Posterior vena cava (tissue), 2 donors: ENCODE results near the gene SLC2A9. TPM values are rescaled to one million over a fixed set of nuclear protein-coding genes. Genes with fewer than 3 reads are reported as not detected.

Source experiments
- DNase-seq: peaks from one replicate; pipeline ENCODE4 v3.0.0-alpha.2; 2020; ENCODE audit warnings: low spot score
- intact Hi-C, 2 donors: fragments of 100-400 bp; cut with DNase I; formaldehyde crosslinking; loops; one replicate each; pipeline versions ENCODE4 v1.14.1 to v1.14.2; 2022 to 2023
- total RNA-seq, 2 donors: library from RNA; stranded (reverse); fragmentation: NEBNext Ultra II Directional; extraction: Animal tissue kit (Norgen Biotek cat#: 25700); gene quantifications; one replicate each; pipeline ENCODE4 v1.2.1, GENCODE V29; 2021
- donor health status: DM: yes; HTN: yes; CAD: no.
- donor health status: DM: yes; HTN: yes; CAD: no.

SLC2A9 gene
- total RNA-seq, 2 donors from 2014 or later: 8.4 to 10.3 TPM

GRCh38 chr4:10024303-10024702, 3.0 kb upstream of the SLC2A9 start:
- DNase-seq: no peak
- intact Hi-C loops: no loop called here

GRCh38 chr4:10023806-10024205, 2.5 kb upstream of the SLC2A9 start:
- intact Hi-C loops: no loop called here
- no peak for DNase-seq

DNA sequence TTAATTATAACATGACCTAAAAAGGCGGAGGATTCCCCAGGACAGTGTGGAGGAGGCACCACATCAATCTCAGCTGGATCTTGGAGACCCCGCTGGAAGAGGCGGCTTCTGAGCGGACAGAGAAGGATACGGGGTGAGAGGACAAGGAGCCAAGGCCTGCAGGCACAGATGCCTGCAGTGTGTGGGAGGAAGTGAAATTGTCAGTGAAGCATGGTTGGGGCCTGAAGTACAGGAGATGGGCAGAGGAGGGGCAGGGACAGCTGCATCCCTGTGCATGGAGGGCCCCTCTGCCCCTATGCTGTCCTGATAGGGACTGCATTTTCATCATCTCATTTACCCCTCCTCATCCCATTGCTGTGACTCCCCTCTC, 1.7 kb upstream of the SLC2A9 start:
- intact Hi-C loops: no loop called here

DNA sequence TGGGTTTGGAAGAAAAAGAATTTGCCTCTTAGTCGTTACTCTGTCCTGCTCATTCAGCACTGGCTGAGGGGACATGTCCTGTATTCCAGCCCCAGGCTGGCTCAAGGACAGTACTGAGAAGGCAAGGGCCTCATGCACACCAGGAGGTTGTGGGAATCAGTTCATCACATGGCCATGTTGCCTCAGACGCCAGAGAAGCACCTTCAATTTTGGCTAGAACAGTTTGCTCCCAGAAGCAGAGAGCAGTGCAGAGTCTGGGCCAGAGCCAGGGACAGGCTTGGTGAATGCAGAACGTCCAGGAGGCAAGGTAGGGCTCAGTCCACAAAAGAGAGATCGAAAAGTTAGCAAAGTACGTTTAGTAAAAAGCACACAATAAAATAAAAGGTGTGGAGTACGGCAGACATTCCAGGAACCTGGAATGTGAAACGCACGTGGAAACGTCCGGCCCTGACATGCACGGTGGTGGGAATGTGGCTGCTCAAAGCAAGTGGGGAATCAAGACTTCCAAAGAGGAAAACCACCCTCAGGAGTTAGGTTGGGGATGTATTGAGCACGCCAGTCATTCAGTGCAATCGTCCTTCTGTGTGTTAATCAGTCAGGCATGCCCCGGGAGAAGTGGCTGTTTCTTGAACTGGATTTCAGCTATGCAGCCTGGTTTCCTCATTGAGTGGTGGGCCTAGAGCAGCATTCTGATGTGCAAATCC, 1.2 kb upstream of the SLC2A9 start:
- DNase-seq: no peak
- intact Hi-C loops: no loop called here

More for the DNA sequence above, 1.7 kb upstream of the SLC2A9 start:
- DNase-seq: no peak

DNA sequence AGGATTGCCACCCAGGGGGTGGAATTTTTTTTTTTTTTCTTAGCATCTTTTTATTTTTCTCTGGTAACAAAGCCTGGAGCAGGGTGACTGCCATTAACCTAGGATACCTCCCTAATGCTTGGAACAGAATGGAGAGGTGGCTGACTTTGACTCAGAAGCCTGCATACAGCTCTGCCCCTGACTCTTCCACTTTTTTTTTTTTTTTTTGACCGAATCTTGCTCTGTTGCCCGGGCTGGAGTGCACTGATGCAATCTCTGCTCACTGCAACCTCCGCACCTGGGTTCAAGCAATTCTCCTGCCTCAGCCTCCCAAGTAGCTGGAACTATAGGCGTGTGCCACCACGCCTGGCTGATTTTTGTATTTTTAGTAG, 341 bp upstream of the SLC2A9 start:
- DNase-seq: no peak
- intact Hi-C loops: no loop called here

- intact Hi-C loops: no loop called here
- DNase-seq: no peak
These were observed 1.2 kb downstream of the SLC2A9 start for GRCh38 chr4:10020106-10020505.

GRCh38 chr4:10019521-10020051, 1.7 kb downstream of the SLC2A9 start:
- DNase-seq: no peak
- intact Hi-C loops: loop anchor here (2.0 to 10.0 kb wide), 3 partner anchors 255 to 325 kb away; no protein-coding TSS in a partner anchor

DNA sequence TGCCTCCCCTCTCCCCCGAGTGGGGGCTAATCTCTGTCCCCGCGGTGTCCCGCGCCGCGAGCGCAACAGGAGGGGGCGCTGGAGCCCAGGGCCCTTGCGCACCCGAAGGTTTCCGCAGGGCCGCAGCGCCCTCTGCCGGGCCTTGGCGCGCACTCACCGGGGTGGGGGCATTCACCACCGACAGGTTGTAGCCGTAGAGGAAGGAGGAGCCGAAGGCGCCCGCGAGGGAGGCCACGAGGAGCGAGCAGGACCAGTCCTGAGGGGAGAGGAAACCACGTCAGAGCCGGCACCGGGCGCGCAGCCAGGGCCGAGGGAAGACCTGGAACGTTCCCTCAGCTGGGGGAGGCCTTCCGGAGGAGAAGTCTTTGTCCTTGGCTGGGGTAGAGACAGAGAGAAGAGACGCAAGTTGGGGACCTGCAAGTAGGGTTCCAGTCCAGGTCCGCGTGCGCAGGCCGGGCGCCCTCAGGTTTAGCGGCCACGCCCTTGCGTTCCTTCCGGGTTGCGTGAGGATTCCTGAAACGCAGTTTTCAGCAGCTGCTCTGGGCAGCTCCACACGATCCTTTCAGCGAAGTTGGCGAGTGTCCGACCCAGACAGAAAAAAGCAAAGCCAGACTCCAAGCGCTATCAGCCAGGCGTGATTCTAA, 2.4 kb downstream of the SLC2A9 start:
- peak; percentile 99 for DNase-seq
- intact Hi-C loops: loop anchor here (2.0 to 10.0 kb wide), 3 partner anchors 254 to 324 kb away; no protein-coding TSS in a partner anchor

GRCh38 chr4:10017037-10017893, 4.0 kb downstream of the SLC2A9 start:
- intact Hi-C loops: loop anchor here in 1 of 2 donors (10.0 kb wide), 2 partner anchors 252 to 322 kb away; no protein-coding TSS in a partner anchor
- no peak for DNase-seq

DNA sequence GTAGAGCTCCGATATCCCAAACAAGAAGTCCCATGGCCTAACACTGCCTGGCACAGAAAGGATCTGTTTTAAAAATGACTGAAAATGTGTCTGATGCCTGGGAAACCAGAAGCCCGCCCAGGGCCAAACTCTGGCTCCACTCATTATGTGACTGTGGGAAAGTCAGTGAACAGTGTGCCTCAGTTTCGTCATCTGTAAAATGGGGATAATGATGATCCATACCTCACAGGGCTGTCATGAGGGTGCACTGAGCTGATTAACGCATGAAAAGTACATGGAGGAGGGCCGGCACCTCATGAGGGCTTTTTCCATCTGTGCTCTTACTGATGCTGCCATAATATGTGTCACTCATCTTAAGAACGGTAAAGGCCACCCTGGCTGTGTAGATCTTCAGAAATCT, 5.1 kb downstream of the SLC2A9 start:
- intact Hi-C loops: loop anchor here in 1 of 2 donors (10.0 kb wide), 2 partner anchors 251 to 321 kb away; no protein-coding TSS in a partner anchor
- DNase-seq: no peak

GRCh38 chr4:10015140-10015753, 6.0 kb downstream of the SLC2A9 start:
- DNase-seq: no peak
- intact Hi-C loops: loop anchor here (2.0 to 10.0 kb wide), 3 partner anchors 68 to 320 kb away; no protein-coding TSS in a partner anchor

- intact Hi-C loops: loop anchor here (2.0 to 10.0 kb wide), 3 partner anchors 67 to 319 kb away; no protein-coding TSS in a partner anchor
These were observed 7.6 kb downstream of the SLC2A9 start for GRCh38 chr4:10013722-10014121.

GRCh38 chr4:10011885-10012284, 9.4 kb downstream of the SLC2A9 start:
- no peak for DNase-seq
- intact Hi-C loops: loop anchor here in 1 of 2 donors (10.0 kb wide), 2 partner anchors 247 to 317 kb away; no protein-coding TSS in a partner anchor

More at GRCh38 chr4:10013722-10014121, 7.6 kb downstream of the SLC2A9 start:
- no peak for DNase-seq

DNA sequence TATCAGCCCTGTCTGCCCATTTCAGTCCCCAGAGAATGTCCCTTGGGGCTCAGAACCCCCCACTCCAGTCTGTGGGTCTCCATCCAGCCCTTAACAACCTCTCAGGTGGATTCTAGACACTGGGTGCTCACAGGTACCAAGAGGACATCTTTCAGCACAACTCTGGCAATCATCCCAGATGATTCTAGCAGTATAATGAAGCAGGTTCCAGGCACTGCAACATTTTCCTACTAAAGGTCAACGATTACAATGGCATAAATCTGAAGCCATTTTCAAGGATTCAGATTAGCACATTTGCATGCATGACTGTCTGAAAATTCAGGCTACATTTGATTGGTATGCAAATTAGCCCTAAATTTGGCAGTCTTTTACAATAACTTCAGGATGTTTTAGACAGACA, 10.0 kb downstream of the SLC2A9 start:
- DNase-seq: no peak
- intact Hi-C loops: loop anchor here in 1 of 2 donors (10.0 kb wide), 2 partner anchors 246 to 316 kb away; no protein-coding TSS in a partner anchor

GRCh38 chr4:10009861-10010500, 11.3 kb downstream of the SLC2A9 start:
- intact Hi-C loops: loop anchor here in 1 of 2 donors (10.0 kb wide), 2 partner anchors 245 to 315 kb away; no protein-coding TSS in a partner anchor
- no peak for DNase-seq

GRCh38 chr4:10008609-10009005, 12.7 kb downstream of the SLC2A9 start:
- no peak for DNase-seq
- intact Hi-C loops: no loop called here

GRCh38 chr4:10007793-10008608, 13.3 kb downstream of the SLC2A9 start:
- intact Hi-C loops: no loop called here

GRCh38 chr4:10007436-10007740, 13.9 kb downstream of the SLC2A9 start:
- DNase-seq: no peak
- intact Hi-C loops: no loop called here

More at GRCh38 chr4:10007793-10008608, 13.3 kb downstream of the SLC2A9 start:
- no peak for DNase-seq
